Measurements from ENCODE around the gene ZNF311. TPM values are rescaled to one million over a fixed set of nuclear protein-coding genes. Genes with fewer than 3 reads are reported as not detected.
"Not testable (repeated sequence)": the region's sequence is repeated elsewhere in the genome, so short reads cannot be mapped to it uniquely, and the experiment has no call there.

Gene ZNF311
- polyA plus RNA-seq, 1 donor: 3.2 TPM

- Histone ChIP-seq H3K27me3 (ENCODE audit: control insufficient read depth, insufficient read depth, low read length) (peaks cover 12% of the 10 kb centered on the region), H3K9me3 (ENCODE audit: control insufficient read depth, low read depth, low read length) (peaks cover 4% of the 10 kb centered on the region), H3K4me3 (ENCODE audit: low read length) (no peak overlapping the region), H3K27ac (ENCODE audit: low read length) (no peak overlapping the region), H3K4me1 (ENCODE audit: control insufficient read depth, insufficient read depth, low read length) (peaks cover 5% of the 10 kb centered on the region), H3K36me3 (ENCODE audit: control insufficient read depth, insufficient read depth, low read length) (no peaks in the 10 kb centered on the region)
- no peak for DNase-seq
- WGBS (ENCODE audit: insufficient coverage, low lambda C conversion rate): no CpG with 5 or more reads among the region's 3 CpGs
Measured at GRCh38 chr6:28976677-28977076, 28.4 kb downstream of the ZNF311 start.

DNA sequence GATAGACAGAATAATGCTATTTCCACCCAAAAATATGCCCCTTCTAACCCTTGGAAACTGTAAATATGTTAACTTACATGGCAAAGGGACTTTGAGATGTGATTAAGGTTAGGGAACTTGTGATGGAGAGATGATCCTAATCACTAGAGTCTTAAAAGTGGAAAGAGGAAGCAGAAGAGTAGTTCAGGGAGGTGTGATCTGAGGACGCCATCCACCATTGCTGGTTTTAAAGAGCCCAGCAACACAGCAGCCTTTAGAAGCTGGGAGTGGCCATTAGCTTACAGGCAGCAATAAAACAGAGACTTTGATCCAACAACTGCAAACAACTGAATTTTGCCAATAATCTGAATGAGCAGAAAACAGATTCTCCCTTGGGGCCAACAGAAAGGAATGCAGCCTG is 30.6 kb downstream of the ZNF311 start:
- Histone ChIP-seq H3K27me3 (ENCODE audit: control insufficient read depth, insufficient read depth, low read length) (peaks cover 12% of the 10 kb centered on the region), H3K4me1 (ENCODE audit: control insufficient read depth, insufficient read depth, low read length) (peaks cover 5% of the 10 kb centered on the region), H3K4me3 (ENCODE audit: low read length) (no peak overlapping the region), H3K36me3 (ENCODE audit: control insufficient read depth, insufficient read depth, low read length) (no peaks in the 10 kb centered on the region), H3K27ac (ENCODE audit: low read length) (no peak overlapping the region), H3K9me3 (ENCODE audit: control insufficient read depth, low read depth, low read length) (peaks cover 9% of the 10 kb centered on the region)
- WGBS (ENCODE audit: insufficient coverage, low lambda C conversion rate): no CpG with 5 or more reads among the region's 1 CpG
- DNase-seq: peak; percentile 34 to 67

- not testable (repeated sequence) for H3K27me3 ChIP-seq (ENCODE audit: control insufficient read depth, insufficient read depth, low read length); H3K4me3 ChIP-seq (ENCODE audit: low read length); H3K36me3 ChIP-seq (ENCODE audit: control insufficient read depth, insufficient read depth, low read length); DNase-seq; H3K4me1 ChIP-seq (ENCODE audit: control insufficient read depth, insufficient read depth, low read length); H3K27ac ChIP-seq (ENCODE audit: low read length)
- H3K9me3 ChIP-seq (ENCODE audit: control insufficient read depth, low read depth, low read length): peaks cover 12% of the 10 kb centered on the region
- no CpG with 5 or more reads among the region's 21 CpGs for WGBS (ENCODE audit: insufficient coverage, low lambda C conversion rate)
Measured at GRCh38 chr6:28970056-28970455, 35.1 kb downstream of the ZNF311 start.

DNA sequence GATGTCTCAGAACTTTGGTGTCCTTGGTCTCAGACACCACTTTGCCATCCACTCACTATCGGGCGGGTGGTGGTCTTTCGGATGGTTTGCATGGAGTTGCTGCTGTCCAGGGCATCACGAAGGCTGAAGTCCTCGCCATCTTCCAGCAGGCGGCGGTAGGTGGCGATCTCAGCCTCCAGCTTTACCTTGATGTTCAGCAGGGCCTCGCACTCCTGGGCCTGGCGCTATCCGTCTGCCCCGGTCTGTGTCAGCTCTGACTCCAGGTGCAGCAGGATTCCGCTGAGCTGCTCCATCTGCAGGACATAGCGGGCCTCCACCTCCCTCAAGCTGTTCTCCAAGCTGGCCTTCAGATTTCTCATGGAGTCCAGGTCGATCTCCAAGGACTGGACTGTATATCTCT is 36.0 kb downstream of the ZNF311 start:
- no peak for DNase-seq
- Histone ChIP-seq H3K36me3 (ENCODE audit: control insufficient read depth, insufficient read depth, low read length) (no peaks in the 10 kb centered on the region), H3K4me1 (ENCODE audit: control insufficient read depth, insufficient read depth, low read length) (no peaks in the 10 kb centered on the region), H3K27me3 (ENCODE audit: control insufficient read depth, insufficient read depth, low read length) (no peaks in the 10 kb centered on the region), H3K27ac (ENCODE audit: low read length) (no peak overlapping the region), H3K4me3 (ENCODE audit: low read length) (no peak overlapping the region), H3K9me3 (ENCODE audit: control insufficient read depth, low read depth, low read length) (peaks cover 12% of the 10 kb centered on the region)
- WGBS (ENCODE audit: insufficient coverage, low lambda C conversion rate): no CpG with 5 or more reads among the region's 15 CpGs

GRCh38 chr6:28968476-28968875 is 36.6 kb downstream of the ZNF311 start:
- Histone ChIP-seq H3K27ac (ENCODE audit: low read length) (no peak overlapping the region), H3K36me3 (ENCODE audit: control insufficient read depth, insufficient read depth, low read length) (no peaks in the 10 kb centered on the region), H3K9me3 (ENCODE audit: control insufficient read depth, low read depth, low read length) (peaks cover 12% of the 10 kb centered on the region), H3K4me1 (ENCODE audit: control insufficient read depth, insufficient read depth, low read length) (no peaks in the 10 kb centered on the region), H3K27me3 (ENCODE audit: control insufficient read depth, insufficient read depth, low read length) (no peaks in the 10 kb centered on the region), H3K4me3 (ENCODE audit: low read length) (no peak overlapping the region)
- no peak for DNase-seq
- 100% methylated on average over 1 of the region's 4 CpGs for WGBS (ENCODE audit: insufficient coverage, low lambda C conversion rate)

DNA sequence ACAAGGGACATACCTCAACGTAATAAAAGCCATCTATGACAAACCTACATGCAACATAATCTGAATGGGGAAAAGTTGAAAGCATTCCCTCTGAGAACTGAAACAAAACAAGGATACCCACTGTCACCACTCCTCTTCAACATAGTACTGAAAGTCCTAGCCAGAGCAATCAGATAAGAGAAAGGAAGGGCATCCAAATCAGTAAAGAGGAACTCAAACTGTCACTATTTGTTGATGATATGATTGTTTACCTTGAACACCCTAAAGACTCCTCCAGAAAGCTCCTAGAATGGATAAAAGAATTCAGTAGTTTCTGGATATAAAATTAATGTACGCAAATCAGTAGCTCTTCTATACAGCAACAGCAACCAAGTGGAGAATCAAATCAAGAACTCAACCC is 39.4 kb downstream of the ZNF311 start:
- Histone ChIP-seq H3K36me3 (ENCODE audit: control insufficient read depth, insufficient read depth, low read length) (no peaks in the 10 kb centered on the region), H3K4me3 (ENCODE audit: low read length) (no peak overlapping the region), H3K4me1 (ENCODE audit: control insufficient read depth, insufficient read depth, low read length) (no peaks in the 10 kb centered on the region), H3K27ac (ENCODE audit: low read length) (no peak overlapping the region), H3K9me3 (ENCODE audit: control insufficient read depth, low read depth, low read length) (peaks cover 12% of the 10 kb centered on the region), H3K27me3 (ENCODE audit: control insufficient read depth, insufficient read depth, low read length) (no peaks in the 10 kb centered on the region)
- no peak for DNase-seq
- WGBS (ENCODE audit: insufficient coverage, low lambda C conversion rate): 100% methylated on average over 1 of the region's 2 CpGs

DNA sequence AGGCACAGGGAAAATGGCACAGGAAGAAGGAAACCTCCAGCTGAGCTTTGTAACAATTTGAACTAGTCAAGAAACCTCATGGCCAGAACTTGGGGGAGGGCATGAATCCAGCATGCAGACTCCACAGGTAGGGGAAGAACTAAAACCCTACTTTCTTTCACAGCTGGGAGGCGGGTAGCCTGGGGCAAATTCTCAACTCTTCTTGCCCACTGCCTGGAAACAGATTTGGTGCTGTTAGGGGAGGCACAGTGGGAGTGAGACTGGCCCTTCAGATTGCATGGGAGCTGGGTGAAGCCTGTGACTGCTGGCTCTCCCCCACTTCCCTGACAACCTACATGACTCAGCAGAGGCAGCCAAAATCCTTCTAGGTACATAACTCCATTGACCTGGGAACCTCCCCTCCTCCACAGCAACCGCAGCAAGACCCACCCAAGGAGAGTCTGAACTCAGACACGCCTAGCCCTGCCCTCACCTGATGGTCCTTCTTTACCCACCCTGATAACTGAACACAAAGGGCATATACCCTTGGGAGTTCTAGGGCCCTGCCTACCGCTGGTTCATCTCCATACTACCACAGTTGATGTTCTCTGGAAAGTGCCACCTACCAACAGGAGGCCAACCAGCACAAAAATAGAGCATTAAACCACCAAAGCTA is 44.1 kb downstream of the ZNF311 start:
- H3K36me3 ChIP-seq (ENCODE audit: control insufficient read depth, insufficient read depth, low read length): no peaks in the 10 kb centered on the region
- no peaks in the 10 kb centered on the region for H3K4me1 ChIP-seq (ENCODE audit: control insufficient read depth, insufficient read depth, low read length)
- H3K4me3 ChIP-seq (ENCODE audit: low read length): no peak overlapping the region
- no CpG with 5 or more reads among the region's 4 CpGs for WGBS (ENCODE audit: insufficient coverage, low lambda C conversion rate)
- DNase-seq: no peak
- no peaks in the 10 kb centered on the region for H3K9me3 ChIP-seq (ENCODE audit: control insufficient read depth, low read depth, low read length)
- peaks cover 2% of the 10 kb centered on the region for H3K27me3 ChIP-seq (ENCODE audit: control insufficient read depth, insufficient read depth, low read length)
- H3K27ac ChIP-seq (ENCODE audit: low read length): no peak overlapping the region

DNA sequence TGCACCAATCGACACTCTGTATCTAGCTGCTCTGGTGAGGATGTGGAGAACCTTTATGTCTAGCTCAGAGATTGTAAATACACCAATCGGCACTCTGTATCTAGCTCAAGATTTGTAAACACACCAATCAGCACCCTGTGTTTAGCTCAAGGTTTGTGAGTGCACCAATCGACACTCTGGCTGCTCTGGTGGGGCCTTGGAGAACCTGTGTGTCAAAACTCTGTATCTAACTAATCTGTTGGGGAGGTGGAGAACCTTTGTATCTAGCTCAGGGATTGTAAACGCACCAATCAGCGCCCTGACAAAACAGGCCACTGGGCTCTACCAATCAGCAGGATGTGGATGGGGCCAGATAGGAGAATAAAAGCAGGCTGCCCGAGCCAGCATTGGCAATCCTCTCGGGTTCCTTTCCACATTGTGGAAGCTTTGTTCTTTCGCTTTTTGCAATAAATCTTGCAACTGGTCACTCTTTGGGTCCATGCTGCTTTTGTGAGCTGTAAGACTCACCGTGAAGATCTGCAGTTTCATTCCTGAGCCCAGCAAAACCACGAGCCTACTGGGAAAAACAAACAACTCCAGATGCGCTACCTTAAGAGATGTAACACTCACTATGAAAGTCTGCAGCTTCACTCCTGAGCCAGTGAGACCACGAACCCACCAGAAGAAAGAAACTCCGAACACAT is 46.4 kb downstream of the ZNF311 start:
- H3K9me3 ChIP-seq (ENCODE audit: control insufficient read depth, low read depth, low read length); H3K36me3 ChIP-seq (ENCODE audit: control insufficient read depth, insufficient read depth, low read length); H3K27me3 ChIP-seq (ENCODE audit: control insufficient read depth, insufficient read depth, low read length); DNase-seq; H3K4me1 ChIP-seq (ENCODE audit: control insufficient read depth, insufficient read depth, low read length); H3K27ac ChIP-seq (ENCODE audit: low read length); H3K4me3 ChIP-seq (ENCODE audit: low read length): not testable (repeated sequence)
- no CpG with 5 or more reads among the region's 13 CpGs for WGBS (ENCODE audit: insufficient coverage, low lambda C conversion rate)

GRCh38 chr6:28957795-28958314 is 47.3 kb downstream of the ZNF311 start:
- H3K36me3 ChIP-seq (ENCODE audit: control insufficient read depth, insufficient read depth, low read length); DNase-seq; H3K4me1 ChIP-seq (ENCODE audit: control insufficient read depth, insufficient read depth, low read length); H3K9me3 ChIP-seq (ENCODE audit: control insufficient read depth, low read depth, low read length); H3K27ac ChIP-seq (ENCODE audit: low read length); H3K4me3 ChIP-seq (ENCODE audit: low read length): not testable (repeated sequence)
- WGBS (ENCODE audit: insufficient coverage, low lambda C conversion rate): no CpG with 5 or more reads among the region's 24 CpGs
- peaks cover 10% of the 10 kb centered on the region for H3K27me3 ChIP-seq (ENCODE audit: control insufficient read depth, insufficient read depth, low read length)

DNA sequence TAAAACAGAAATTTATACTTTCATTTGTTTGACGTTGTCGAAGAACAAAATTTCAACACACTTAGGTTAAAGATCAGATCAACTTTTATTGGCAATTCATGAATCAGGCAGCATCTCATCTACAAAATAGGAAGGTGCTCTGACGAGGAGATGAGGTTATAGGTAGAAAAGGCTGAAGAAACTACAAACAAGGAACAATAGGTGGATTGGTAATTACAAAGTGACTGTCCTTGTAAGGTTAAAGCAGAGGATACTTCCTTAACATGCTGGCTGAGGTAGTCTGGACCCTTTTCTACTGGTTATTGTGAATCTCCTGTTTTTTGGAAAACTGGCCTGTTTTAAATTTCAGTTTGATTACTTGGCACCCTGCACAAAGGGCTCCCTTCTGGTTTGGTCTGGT is 48.8 kb downstream of the ZNF311 start:
- no peak for DNase-seq
- H3K27ac ChIP-seq (ENCODE audit: low read length): no peak overlapping the region
- WGBS (ENCODE audit: insufficient coverage, low lambda C conversion rate): 88% methylated on average over 2 of the region's 3 CpGs
- no peak overlapping the region for H3K4me3 ChIP-seq (ENCODE audit: low read length)
- no peaks in the 10 kb centered on the region for H3K9me3 ChIP-seq (ENCODE audit: control insufficient read depth, low read depth, low read length)
- H3K4me1 ChIP-seq (ENCODE audit: control insufficient read depth, insufficient read depth, low read length): no peaks in the 10 kb centered on the region
- H3K36me3 ChIP-seq (ENCODE audit: control insufficient read depth, insufficient read depth, low read length): no peaks in the 10 kb centered on the region
- peaks cover 10% of the 10 kb centered on the region for H3K27me3 ChIP-seq (ENCODE audit: control insufficient read depth, insufficient read depth, low read length)

Data from large intestine (tissue), 3 donors.